Neural cell (in vitro differentiated cells): ENCODE results near the gene AK2. TPM values are rescaled to one million over a fixed set of nuclear protein-coding genes. Genes with fewer than 3 reads are reported as not detected.

Experiments used
- H2AFZ ChIP-seq: fragments of 200-600, 300-800 bp; sonication (generic), shearing (Covaris generic); 2 replicates; pipeline ENCODE4 v1.6.0; 2014; ENCODE audit warnings: low read depth, mild to moderate bottlenecking, antibody characterized with exemption, low read length, moderate library complexity
- H3F3A ChIP-seq: fragments of 200-600 bp; shearing (Covaris generic); 2 replicates; pipeline ENCODE4 v1.6.1; 2016; ENCODE audit warnings: mild to moderate bottlenecking, moderate library complexity, mixed read lengths, antibody characterized with exemption, low read length; ENCODE audit not compliant: insufficient read depth, poor library complexity, severe bottlenecking
- H3K27ac ChIP-seq: fragments of 200-600, 300-800 bp; sonication (generic), shearing (Covaris generic); 2 replicates; pipeline ENCODE4 v1.5.1; 2014; ENCODE audit warnings: mild to moderate bottlenecking, low read length, moderate library complexity
- H3K27me3 ChIP-seq: fragments of 300-800, 200-600 bp; sonication (generic), shearing (Covaris generic); 2 replicates; pipeline ENCODE4 v1.6.0; 2014; ENCODE audit warnings: mild to moderate bottlenecking, low read depth, low read length, moderate library complexity; ENCODE audit not compliant: insufficient read depth
- H3K36me3 ChIP-seq: fragments of 300-800, 200-600 bp; sonication (generic), shearing (Covaris generic); 2 replicates; pipeline ENCODE4 v1.5.1; 2014; ENCODE audit warnings: mild to moderate bottlenecking, antibody characterized with exemption, low read length, moderate library complexity; ENCODE audit not compliant: insufficient read depth
- H3K4me2 ChIP-seq: fragments of 300-800, 200-600 bp; sonication (generic), shearing (Covaris generic); 2 replicates; pipeline ENCODE4 v1.6.0; 2014; ENCODE audit warnings: mild to moderate bottlenecking, low read length
- H3K4me3 ChIP-seq: fragments of 300-800, 200-600 bp; sonication (generic), shearing (Covaris generic); 2 replicates; pipeline ENCODE4 v1.5.1; 2014; ENCODE audit warnings: mild to moderate bottlenecking, low read length, moderate library complexity
- H3K79me2 ChIP-seq: fragments of 200-600 bp; shearing (Covaris generic); replicated peaks from 2 replicates; pipeline ENCODE4 v1.6.0; 2014; ENCODE audit warnings: mild to moderate bottlenecking, low read length, moderate library complexity; ENCODE audit not compliant: insufficient read depth
- H3K9ac ChIP-seq: fragments of 300-800, 200-600 bp; sonication (generic), shearing (Covaris generic); 2 replicates; pipeline ENCODE4 v1.6.1; 2016; ENCODE audit warnings: mild to moderate bottlenecking, low read length, mixed read lengths
- H3K9me2 ChIP-seq: fragments of 200-600 bp; shearing (Covaris generic); 2 replicates; pipeline ENCODE4 v1.6.1; 2016; ENCODE audit warnings: mild to moderate bottlenecking, low read length, mixed read lengths; ENCODE audit not compliant: insufficient read depth
- H3K9me3 ChIP-seq: fragments of 200-600, 300-800 bp; sonication (generic), shearing (Covaris generic); 2 replicates; pipeline ENCODE4 v1.6.1; 2016; ENCODE audit warnings: mild to moderate bottlenecking, mixed run types, low read length, moderate library complexity, mixed read lengths
- H4K20me1 ChIP-seq: fragments of 200-600 bp; shearing (Covaris generic); 2 replicates; pipeline ENCODE4 v1.6.1; 2016; ENCODE audit warnings: mild to moderate bottlenecking, mixed run types; ENCODE audit not compliant: insufficient read depth
- CTCF ChIP-seq: fragments of 450-650 bp; IDR thresholded peaks from 2 replicates; pipeline ENCODE4 v1.5.1; 2014; ENCODE audit warnings: antibody characterized with exemption, mild to moderate bottlenecking, moderate library complexity; ENCODE audit not compliant: poor library complexity, severe bottlenecking
- EP300 ChIP-seq: fragments of 450-650 bp; conservative IDR thresholded peaks from 2 replicates; pipeline ENCODE4 v1.6.1; 2014; ENCODE audit warnings: antibody characterized with exemption, mild to moderate bottlenecking, moderate library complexity; ENCODE audit not compliant: poor library complexity, severe bottlenecking
- EZH2 ChIP-seq: fragments of 200-600, 300-800 bp; shearing (Covaris generic), sonication (generic); IDR thresholded peaks from 2 replicates; pipeline ENCODE4 v1.6.1; 2014; ENCODE audit warnings: antibody characterized with exemption, low read length, borderline replicate concordance, mild to moderate bottlenecking; ENCODE audit not compliant: insufficient read depth, poor library complexity, severe bottlenecking
- MXI1 ChIP-seq: fragments of 450-650 bp; conservative IDR thresholded peaks from 2 replicates; pipeline ENCODE4 v1.6.1; 2014; ENCODE audit warnings: antibody characterized with exemption, mild to moderate bottlenecking; ENCODE audit not compliant: poor library complexity, severe bottlenecking
- POLR2AphosphoS5 ChIP-seq: IDR thresholded peaks from 2 replicates; pipeline ENCODE4 v1.6.1; 2012
- RAD21 ChIP-seq: fragments of 450-650 bp; conservative IDR thresholded peaks from 2 replicates; pipeline ENCODE4 v1.6.1; 2014; ENCODE audit warnings: antibody characterized with exemption, mild to moderate bottlenecking, moderate library complexity
- REST ChIP-seq: IDR thresholded peaks from 2 replicates; pipeline ENCODE4 v1.6.1; 2012; ENCODE audit warnings: borderline replicate concordance
- SMC3 ChIP-seq: fragments of 450-650 bp; conservative IDR thresholded peaks from 2 replicates; pipeline ENCODE4 v1.6.1; 2014; ENCODE audit warnings: antibody characterized with exemption, mild to moderate bottlenecking, moderate library complexity; ENCODE audit not compliant: poor library complexity
- TAF1 ChIP-seq: IDR thresholded peaks from 2 replicates; pipeline ENCODE4 v1.6.1; 2012; ENCODE audit warnings: low read depth
- polyA plus RNA-seq: library from polyadenylated mRNA; depleted of rRNA; stranded (reverse); fragments of >200 nt; gene quantifications from 2 replicates; pipeline ENCODE4 v1.2.3, GENCODE V29; 2014

AK2 gene
- polyA plus RNA-seq, 1 donor from 2014 or later, result 107 TPM

- no peaks in the 10 kb centered on the region for H3K79me2 ChIP-seq
- H3F3A ChIP-seq, result no peaks in the 10 kb centered on the region
- H3K4me3 ChIP-seq, result no peak overlapping the region
- no peaks in the 10 kb centered on the region for H4K20me1 ChIP-seq
- no peaks in the 10 kb centered on the region for H3K27me3 ChIP-seq
- no peak overlapping the region for H3K4me2 ChIP-seq
- H3K36me3 ChIP-seq, result peaks cover 10% of the 10 kb centered on the region
- no peaks in the 10 kb centered on the region for H3K9me3 ChIP-seq
- no peak overlapping the region for H3K27ac ChIP-seq
- no peaks in the 10 kb centered on the region for H3K9me2 ChIP-seq
- no peak overlapping the region for H2AFZ ChIP-seq
- no peak overlapping the region for H3K9ac ChIP-seq
- no peak for TF ChIP-seq EZH2
- no peak for TF ChIP-seq POLR2AphosphoS5
- peak; percentile 43 for TF ChIP-seq CTCF
- TF ChIP-seq SMC3, result peak; percentile 50
- TF ChIP-seq EP300, result no peak
- peak; percentile 43 for TF ChIP-seq RAD21
Measured at GRCh38 chr1:33007190-33008050, 29.3 kb downstream of the AK2 start.

GRCh38 chr1:33005838-33006421 lies 30.8 kb downstream of the AK2 start:
- Histone ChIP-seq H4K20me1 (no peaks in the 10 kb centered on the region), H3K27me3 (no peaks in the 10 kb centered on the region), H3K79me2 (no peaks in the 10 kb centered on the region), H3K36me3 (peaks cover 5% of the 10 kb centered on the region), H3K4me3 (no peak overlapping the region), H3K9ac (no peak overlapping the region), H3K9me3 (no peaks in the 10 kb centered on the region), H3F3A (no peaks in the 10 kb centered on the region), H2AFZ (no peak overlapping the region), H3K27ac (no peak overlapping the region), H3K9me2 (no peaks in the 10 kb centered on the region), H3K4me2 (no peak overlapping the region)
- no peak for TF ChIP-seq RAD21
- TF ChIP-seq SMC3, result no peak
- no peak for TF ChIP-seq TAF1
- TF ChIP-seq REST, result no peak
- no peak for TF ChIP-seq MXI1
- TF ChIP-seq EP300, result no peak
- no peak for TF ChIP-seq EZH2
- no peak for TF ChIP-seq CTCF
- TF ChIP-seq POLR2AphosphoS5, result no peak
